ENCODE results near the gene KRTAP10-12. TPM values are rescaled to one million over a fixed set of nuclear protein-coding genes. Genes with fewer than 3 reads are reported as not detected.

KRTAP10-12 gene
- total RNA-seq, 3 donors from 2014 or later (not counting 1 experiment from before 2014, with no cell fraction given) = not detected

DNA sequence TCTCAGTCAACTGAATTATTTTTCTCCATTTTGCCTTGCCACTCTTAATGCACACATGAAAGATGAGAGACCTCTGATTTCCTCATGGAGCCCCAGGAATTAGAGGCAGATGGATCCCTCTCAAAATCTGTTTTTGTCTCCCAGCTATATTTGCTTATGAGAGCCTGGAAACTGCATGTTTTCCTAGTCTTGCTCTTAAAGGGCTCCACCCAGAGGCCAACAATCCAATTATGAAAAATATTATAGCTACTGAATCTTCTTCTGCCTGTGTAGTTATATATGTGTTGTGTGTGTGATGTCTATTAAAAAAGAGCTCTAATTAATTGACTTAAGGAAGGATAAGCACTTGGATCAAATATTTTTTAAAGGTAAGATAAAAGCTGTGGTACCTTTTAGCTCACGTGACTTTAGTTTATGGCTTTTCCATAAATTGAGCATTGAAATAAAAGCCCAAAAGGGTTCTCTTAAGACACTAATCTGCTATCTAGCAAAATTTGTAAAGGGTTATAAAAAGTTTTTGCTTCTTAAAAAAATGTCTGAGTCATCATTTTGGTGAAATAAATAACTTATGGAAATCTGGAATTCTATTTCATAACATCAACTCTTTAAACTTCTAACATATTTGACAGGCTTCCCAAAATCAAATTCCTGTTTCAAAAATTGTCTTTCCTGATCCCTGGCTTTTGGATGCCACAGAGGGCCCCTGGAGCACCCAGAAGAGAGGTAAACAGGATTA lies 45.6 kb downstream of the KRTAP10-12 start:
- no peaks in the 10 kb centered on the region for H3K4me1 ChIP-seq (ENCODE audit: control insufficient read depth, insufficient read depth, low read length)
- Mint-ChIP-seq H3K4me1 (peaks cover 4 to 6% of the 10 kb centered on the region in 2 donors), H3K36me3 (no peaks in the 10 kb centered on the region), H3K9me3 (no peaks in the 10 kb centered on the region), H3K4me3 (no peak overlapping the region), H3K27ac (no peak overlapping the region), H3K27me3 (ENCODE audit: low read depth in 2 of 2) (peaks cover 0 to 2% of the 10 kb centered on the region in 2 donors)
- peaks cover 10% of the 10 kb centered on the region for H3K9me3 ChIP-seq (ENCODE audit: control insufficient read depth, insufficient read depth, low read length)
- no peak overlapping the region for H3K27ac ChIP-seq (ENCODE audit: low read length)
- DNase-seq = peak in 1 of 2 donors; percentile 67
- TF ChIP-seq, protein P1, sequence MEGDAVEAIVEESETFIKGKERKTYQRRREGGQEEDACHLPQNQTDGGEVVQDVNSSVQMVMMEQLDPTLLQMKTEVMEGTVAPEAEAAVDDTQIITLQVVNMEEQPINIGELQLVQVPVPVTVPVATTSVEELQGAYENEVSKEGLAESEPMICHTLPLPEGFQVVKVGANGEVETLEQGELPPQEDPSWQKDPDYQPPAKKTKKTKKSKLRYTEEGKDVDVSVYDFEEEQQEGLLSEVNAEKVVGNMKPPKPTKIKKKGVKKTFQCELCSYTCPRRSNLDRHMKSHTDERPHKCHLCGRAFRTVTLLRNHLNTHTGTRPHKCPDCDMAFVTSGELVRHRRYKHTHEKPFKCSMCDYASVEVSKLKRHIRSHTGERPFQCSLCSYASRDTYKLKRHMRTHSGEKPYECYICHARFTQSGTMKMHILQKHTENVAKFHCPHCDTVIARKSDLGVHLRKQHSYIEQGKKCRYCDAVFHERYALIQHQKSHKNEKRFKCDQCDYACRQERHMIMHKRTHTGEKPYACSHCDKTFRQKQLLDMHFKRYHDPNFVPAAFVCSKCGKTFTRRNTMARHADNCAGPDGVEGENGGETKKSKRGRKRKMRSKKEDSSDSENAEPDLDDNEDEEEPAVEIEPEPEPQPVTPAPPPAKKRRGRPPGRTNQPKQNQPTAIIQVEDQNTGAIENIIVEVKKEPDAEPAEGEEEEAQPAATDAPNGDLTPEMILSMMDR (IDR thresholded peaks at IDR 0.05) = no peak
- WGBS (ENCODE audit: insufficient coverage) = 100% methylated on average over 1 of the region's 1 CpG
- intact Hi-C loops (cut with micrococcal nuclease) = loop anchor here (1.0 kb wide), 1 partner anchor 232 kb away; no protein-coding TSS in a partner anchor
- H3K27me3 ChIP-seq (ENCODE audit: control insufficient read depth, insufficient read depth, low read length) = no peaks in the 10 kb centered on the region
- ATAC-seq = no peak
- H3K4me3 ChIP-seq (ENCODE audit: low read length) = no peak overlapping the region
- no peaks in the 10 kb centered on the region for H3K36me3 ChIP-seq (ENCODE audit: control insufficient read depth, insufficient read depth, low read length)

Other genes starting within 250 kb of the KRTAP10-12 start
- gene LRRC3, start 241.7 kb upstream of the KRTAP10-12 start, total RNA-seq = under 1 TPM; 0.36 to 0.50 (median 0.38) TPM
- not detected for gene KRTAP10-1, start 157.0 kb upstream of the KRTAP10-12 start, total RNA-seq
- gene KRTAP10-2, start 145.7 kb upstream of the KRTAP10-12 start, total RNA-seq = not detected
- gene KRTAP10-3, start 138.4 kb upstream of the KRTAP10-12 start, total RNA-seq = not detected
- gene KRTAP10-4, start 123.4 kb upstream of the KRTAP10-12 start, total RNA-seq = not detected
- gene KRTAP10-5, start 116.6 kb upstream of the KRTAP10-12 start, total RNA-seq = not detected
- not detected for gene KRTAP10-6, start 104.7 kb upstream of the KRTAP10-12 start, total RNA-seq
- gene KRTAP10-7, start 96.6 kb upstream of the KRTAP10-12 start, total RNA-seq = not detected
- gene KRTAP10-8, start 85.1 kb upstream of the KRTAP10-12 start, total RNA-seq = not detected
- not detected for gene KRTAP10-9, start 70.1 kb upstream of the KRTAP10-12 start, total RNA-seq
- gene KRTAP10-10, start 59.8 kb upstream of the KRTAP10-12 start, total RNA-seq = not detected
- gene KRTAP10-11, start 50.8 kb upstream of the KRTAP10-12 start, total RNA-seq = not detected
- not detected for gene KRTAP12-4, start 42.5 kb upstream of the KRTAP10-12 start, total RNA-seq
- gene KRTAP12-3, start 39.2 kb upstream of the KRTAP10-12 start, total RNA-seq = 1 to 10 TPM in 2 of 3 donors, not detected in 1; 1.0 to 1.1 TPM
- gene KRTAP12-2, start 30.2 kb upstream of the KRTAP10-12 start, total RNA-seq = not detected
- not detected for gene KRTAP12-1, start 15.0 kb upstream of the KRTAP10-12 start, total RNA-seq
- gene TSPEAR, start 14.4 kb downstream of the KRTAP10-12 start, total RNA-seq = not detected
- gene UBE2G2, start 104.6 kb downstream of the KRTAP10-12 start, total RNA-seq = 100 to 1,000 TPM in 2 of 3 donors, 10 to 100 TPM in 1; 89.1 to 109 (median 107) TPM
- gene SUMO3, start 120.9 kb downstream of the KRTAP10-12 start, total RNA-seq = 10 to 100 TPM; 64.0 to 70.1 (median 65.2) TPM
- gene PTTG1IP, start 176.5 kb downstream of the KRTAP10-12 start, total RNA-seq = 100 to 1,000 TPM in 2 of 3 donors, 10 to 100 TPM in 1; 96.8 to 144 (median 126) TPM
- 1,000 to 10,000 TPM; 1,223 to 1,393 (median 1,250) TPM for gene ITGB2, start 223.7 kb downstream of the KRTAP10-12 start, total RNA-seq
- 10 to 100 TPM; 12.8 to 22.9 (median 20.0) TPM for gene SLX9, start 242.9 kb downstream of the KRTAP10-12 start, total RNA-seq